Smooth muscle cell (in vitro differentiated cells): Measurements from ENCODE around the gene THTPA. TPM values are rescaled to one million over a fixed set of nuclear protein-coding genes. Genes with fewer than 3 reads are reported as not detected.
"Not testable (repeated sequence)": the region's sequence is repeated elsewhere in the genome, so short reads cannot be mapped to it uniquely, and the experiment has no call there.

ENCODE experiments used
- DNase-seq: peaks from one replicate; lab custom pipeline; 2025; ENCODE audit not compliant: unreplicated experiment; lab: John Stamatoyannopoulos, UW
- H2AFZ ChIP-seq: fragments of 200-600 bp; sonication (generic); 2 replicates; pipeline ENCODE4 v1.6.0; 2016; ENCODE audit warnings: antibody characterized with exemption, low read depth, mild to moderate bottlenecking
- H3F3A ChIP-seq: fragments of 200-600 bp; sonication (generic); 2 replicates; pipeline ENCODE4 v1.6.0; 2017; ENCODE audit warnings: antibody characterized with exemption, low read depth
- H3K27ac ChIP-seq: fragments of 200-600 bp; sonication (generic); 2 replicates; pipeline ENCODE4 v1.5.1; 2016; ENCODE audit warnings: low read depth, mild to moderate bottlenecking
- H3K27me3 ChIP-seq: fragments of 200-600 bp; sonication (generic); 2 replicates; pipeline ENCODE4 v1.6.1; 2016; ENCODE audit warnings: low read depth, mild to moderate bottlenecking
- H3K36me3 ChIP-seq: fragments of 200-600 bp; sonication (generic); 2 replicates; pipeline ENCODE4 v1.5.1; 2016; ENCODE audit warnings: low read depth
- H3K4me1 ChIP-seq: fragments of 200-600 bp; sonication (generic); 2 replicates; pipeline ENCODE4 v1.5.1; 2016; ENCODE audit warnings: low read depth
- H3K4me2 ChIP-seq: fragments of 200-600 bp; sonication (generic); 2 replicates; pipeline ENCODE4 v1.6.0; 2016; ENCODE audit warnings: mild to moderate bottlenecking
- H3K4me3 ChIP-seq: fragments of 200-600 bp; sonication (generic); 2 replicates; pipeline ENCODE4 v1.5.1; 2016; ENCODE audit warnings: mild to moderate bottlenecking
- H3K79me2 ChIP-seq: fragments of 200-600 bp; sonication (generic); 2 replicates; pipeline ENCODE4 v1.6.0; 2016; ENCODE audit warnings: low read depth, mild to moderate bottlenecking
- H3K9ac ChIP-seq: fragments of 200-600 bp; sonication (generic); 2 replicates; pipeline ENCODE4 v1.6.0; 2016; ENCODE audit warnings: low read depth
- H3K9me3 ChIP-seq: fragments of 200-600 bp; sonication (generic); replicated peaks from 2 replicates; pipeline ENCODE4 v1.5.1; 2016; ENCODE audit warnings: low read depth
- H4K20me1 ChIP-seq: fragments of 200-600 bp; sonication (generic); 2 replicates; pipeline ENCODE4 v1.6.0; 2016; ENCODE audit warnings: low read depth
- CTCF ChIP-seq: fragments of 200-600 bp; sonication (generic); IDR thresholded peaks from 2 replicates; pipeline ENCODE4 v1.5.1; 2017; ENCODE audit warnings: borderline replicate concordance, mild to moderate bottlenecking, antibody characterized with exemption; ENCODE audit not compliant: insufficient read depth, poor library complexity, severe bottlenecking
- WGBS: methylation state at CpG from one replicate; pipeline ENCODE4 v1.1.7; 2016; ENCODE audit warnings: low lambda C conversion rate; 5-methylcytosine and 5-hydroxymethylcytosine counted together
- polyA plus RNA-seq: library from polyadenylated mRNA; unstranded; fragments of >200 nt; fragmentation: Nextera tagmentation; extraction: Ambion mirVana; gene quantifications from 2 replicates; pipeline ENCODE4 v1.2.1, GENCODE V29; 2016
- total RNA-seq: library from RNA; depleted of rRNA; stranded (reverse); fragments of >200 nt; gene quantifications from 2 replicates; pipeline ENCODE4 v1.2.3, GENCODE V29; 2014

THTPA gene
- total and polyA plus RNA-seq, 2 experiments from 2014 or later = 5.7 to 6.1 TPM

DNA sequence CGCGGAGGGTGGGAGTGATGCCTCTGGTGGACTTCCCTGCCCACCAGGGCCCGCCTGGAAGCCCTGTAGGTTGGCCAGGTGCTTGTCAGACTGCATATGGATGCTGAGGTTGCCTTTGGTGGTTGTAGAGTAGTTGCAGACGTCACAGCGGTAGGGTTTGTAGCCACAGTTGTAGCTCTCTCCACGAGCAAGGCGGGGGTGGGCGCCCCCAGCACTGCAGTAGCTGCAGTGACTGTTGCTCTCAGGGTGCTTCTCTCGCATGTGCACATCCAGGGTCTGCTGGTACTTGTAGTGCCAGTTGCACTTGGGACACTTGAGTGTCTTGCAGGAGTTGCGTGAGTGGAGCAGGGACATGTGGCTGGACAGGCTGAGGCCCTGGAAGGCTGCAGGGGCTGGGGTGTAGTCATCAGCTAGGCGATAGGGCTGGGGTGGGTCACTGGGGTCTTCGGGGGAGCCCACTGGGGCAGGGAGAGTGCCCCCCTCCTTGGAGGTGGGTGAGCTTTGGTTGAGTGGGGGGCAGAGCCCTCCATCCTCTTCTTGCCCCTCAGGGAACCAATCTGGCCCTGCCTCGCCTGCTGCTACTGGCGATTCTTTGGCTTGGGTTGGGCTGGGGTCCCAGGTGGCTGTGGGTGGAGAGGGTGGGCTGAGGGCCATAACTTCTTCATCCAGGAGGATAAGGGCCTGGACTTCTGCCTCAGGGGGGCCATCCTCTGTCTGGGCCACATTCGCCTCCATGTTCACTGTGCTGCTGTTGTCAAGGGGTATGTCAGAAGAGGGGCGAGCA lies 22.2 kb upstream of the THTPA start:
- H3K4me2 ChIP-seq = no peak overlapping the region
- H3K36me3 ChIP-seq = no peaks in the 10 kb centered on the region
- H3K4me3 ChIP-seq = no peak overlapping the region
- no peak for TF ChIP-seq CTCF
- H2AFZ ChIP-seq = no peak overlapping the region
- no peak overlapping the region for H3K9ac ChIP-seq
- H3K27me3 ChIP-seq = no peaks in the 10 kb centered on the region
- H3K4me1 ChIP-seq = peaks cover 16% of the 10 kb centered on the region
- DNase-seq = no peak
- H3K27ac ChIP-seq = no peak overlapping the region
- H4K20me1 ChIP-seq = no peaks in the 10 kb centered on the region
- peaks cover 13% of the 10 kb centered on the region for H3F3A ChIP-seq
- H3K79me2 ChIP-seq = no peaks in the 10 kb centered on the region
- 97% methylated on average over 16 of the region's 16 CpGs for WGBS
- no peaks in the 10 kb centered on the region for H3K9me3 ChIP-seq

- no peak overlapping the region for H3K4me2 ChIP-seq
- no peaks in the 10 kb centered on the region for H3K36me3 ChIP-seq
- DNase-seq = no peak
- no peak overlapping the region for H2AFZ ChIP-seq
- H4K20me1 ChIP-seq = no peaks in the 10 kb centered on the region
- no peak for TF ChIP-seq CTCF
- H3K27me3 ChIP-seq = no peaks in the 10 kb centered on the region
- H3K9me3 ChIP-seq = no peaks in the 10 kb centered on the region
- H3K27ac ChIP-seq = no peak overlapping the region
- 85% methylated on average over 4 of the region's 4 CpGs for WGBS
- no peaks in the 10 kb centered on the region for H3K79me2 ChIP-seq
- no peak overlapping the region for H3K9ac ChIP-seq
- H3F3A ChIP-seq = peaks cover 18% of the 10 kb centered on the region
- peaks cover 23% of the 10 kb centered on the region for H3K4me1 ChIP-seq
- H3K4me3 ChIP-seq = no peak overlapping the region
Measured at GRCh38 chr14:23535943-23536342, 20.1 kb upstream of the THTPA start.

DNA sequence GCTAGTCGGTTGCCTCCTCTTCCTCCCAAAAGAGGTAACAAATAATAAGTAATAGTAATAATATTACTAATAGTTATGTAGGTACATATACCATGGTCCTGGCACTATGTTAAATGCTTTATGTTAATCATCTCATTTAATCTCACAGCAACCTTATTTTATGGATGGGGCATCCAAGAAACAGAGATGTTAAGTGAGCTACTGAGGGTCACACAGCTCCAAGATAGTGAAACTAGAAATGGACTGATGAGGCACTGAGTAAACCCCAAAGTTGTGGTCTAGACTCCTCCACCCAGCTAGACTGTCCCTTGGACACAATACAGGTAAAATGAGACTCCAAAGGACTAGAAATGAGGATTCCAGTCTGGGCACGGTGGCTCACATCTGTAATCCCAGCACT lies 19.6 kb upstream of the THTPA start:
- Histone ChIP-seq H3K4me3 (no peak overlapping the region), H3K27me3 (no peaks in the 10 kb centered on the region), H4K20me1 (no peaks in the 10 kb centered on the region), H3K27ac (no peak overlapping the region), H3K9ac (no peak overlapping the region), H2AFZ (no peak overlapping the region), H3K36me3 (no peaks in the 10 kb centered on the region), H3K4me1 (peaks cover 23% of the 10 kb centered on the region), H3K9me3 (no peaks in the 10 kb centered on the region), H3K4me2 (no peak overlapping the region), H3F3A (peaks cover 18% of the 10 kb centered on the region), H3K79me2 (no peaks in the 10 kb centered on the region)
- DNase-seq = no peak
- 95% methylated on average over 2 of the region's 2 CpGs for WGBS
- no peak for TF ChIP-seq CTCF

DNA sequence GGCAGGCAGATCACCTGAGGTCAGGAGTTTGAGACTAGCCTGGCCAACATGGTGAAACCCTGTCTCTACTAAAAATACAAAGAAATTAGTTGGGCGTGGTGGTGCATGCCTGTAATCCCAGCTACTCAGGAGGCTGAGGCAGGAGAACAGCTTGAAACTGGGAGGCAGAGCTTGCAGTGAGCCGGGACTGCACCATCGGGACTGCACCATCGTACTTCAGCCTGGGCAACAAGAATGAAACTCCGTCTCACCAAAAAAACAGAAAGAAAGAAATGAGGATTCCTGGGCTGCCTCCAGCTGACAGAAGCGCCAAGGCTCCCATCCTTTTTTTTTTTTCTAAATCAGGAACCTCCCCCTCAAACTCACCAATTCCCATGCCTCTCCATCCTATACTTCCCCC lies 19.2 kb upstream of the THTPA start:
- 90% methylated on average over 6 of the region's 6 CpGs for WGBS

More for the DNA sequence above, 19.2 kb upstream of the THTPA start:
- Histone ChIP-seq H3F3A (peaks cover 18% of the 10 kb centered on the region), H3K4me1 (peaks cover 23% of the 10 kb centered on the region)
- DNase-seq, H3K36me3 ChIP-seq, H3K27ac ChIP-seq, H3K79me2 ChIP-seq, H2AFZ ChIP-seq, H3K4me2 ChIP-seq, H3K4me3 ChIP-seq, H3K9me3 ChIP-seq, H3K27me3 ChIP-seq, H4K20me1 ChIP-seq, H3K9ac ChIP-seq: not testable (repeated sequence)
